Ascending aorta (tissue), 2 donors: ENCODE measurements around the gene TMEM235. TPM values are rescaled to one million over a fixed set of nuclear protein-coding genes. Genes with fewer than 3 reads are reported as not detected.

Experiments used
- DNase-seq, 2 donors: peaks; one replicate each; pipeline ENCODE4 v3.0.0-alpha.2; 2019; ENCODE audit warnings: low spot score in 2 of 2
- H3K27ac ChIP-seq, 2 donors: fragments of 200-600 bp; sonication (generic); one replicate each; pipeline ENCODE4 v1.5.1; 2016 to 2017; ENCODE audit warnings: mild to moderate bottlenecking in 1 of 2
- H3K27me3 ChIP-seq: fragments of 200-600 bp; sonication (generic); one replicate; pipeline ENCODE4 v1.5.1; 2017
- H3K36me3 ChIP-seq, 2 donors: fragments of 200-600 bp; sonication (generic); one replicate each; pipeline ENCODE4 v1.5.1; 2016
- H3K4me1 ChIP-seq, 2 donors: fragments of 200-600 bp; sonication (generic); one replicate each; pipeline ENCODE4 v1.5.1; 2016 to 2017; ENCODE audit warnings: mild to moderate bottlenecking in 1 of 2
- H3K4me3 ChIP-seq, 2 donors: fragments of 200-600 bp; sonication (generic); one replicate each; pipeline ENCODE4 v1.5.1; 2016 to 2017; ENCODE audit warnings: mild to moderate bottlenecking in 1 of 2
- H3K9me3 ChIP-seq, 2 donors: fragments of 200-600 bp; sonication (generic); one replicate each; pipeline ENCODE4 v1.5.1; 2016
- intact Hi-C: fragments of 100-400 bp; cut with DNase I; formaldehyde crosslinking; loops from one replicate; pipeline ENCODE4 v1.15.1; 2023
- total RNA-seq: library from RNA; depleted of rRNA; stranded (reverse); fragments of >200 nt; gene quantifications from one replicate; pipeline ENCODE4 v1.1.0, GENCODE V29; 2016
- TF ChIP-seq, protein P1 (sequence below), 3 experiments: fragments of 200-600 bp in 2 of 3; fragments of 450-650 bp in 1 of 3; sonication (generic) in 2 of 3; IDR thresholded peaks; one replicate each; pipeline ENCODE4 v1.5.1; 2016 to 2019; ENCODE audit warnings: antibody characterized with exemption in 3 of 3, mild to moderate bottlenecking in 1 of 3, moderate library complexity in 1 of 3

Gene TMEM235
- total RNA-seq, 1 donor from 2014 or later: not detected

GRCh38 chr17:78267253-78268073 is 36.0 kb downstream of the TMEM235 start:
- no peak for DNase-seq
- Histone ChIP-seq H3K27me3 (no peaks in the 10 kb centered on the region), H3K4me1 (no peaks in the 10 kb centered on the region), H3K4me3 (no peak overlapping the region), H3K9me3 (no peaks in the 10 kb centered on the region), H3K27ac (no peak overlapping the region), H3K36me3 (no peaks in the 10 kb centered on the region)
- intact Hi-C loops: no loop called here
- TF ChIP-seq, protein P1, sequence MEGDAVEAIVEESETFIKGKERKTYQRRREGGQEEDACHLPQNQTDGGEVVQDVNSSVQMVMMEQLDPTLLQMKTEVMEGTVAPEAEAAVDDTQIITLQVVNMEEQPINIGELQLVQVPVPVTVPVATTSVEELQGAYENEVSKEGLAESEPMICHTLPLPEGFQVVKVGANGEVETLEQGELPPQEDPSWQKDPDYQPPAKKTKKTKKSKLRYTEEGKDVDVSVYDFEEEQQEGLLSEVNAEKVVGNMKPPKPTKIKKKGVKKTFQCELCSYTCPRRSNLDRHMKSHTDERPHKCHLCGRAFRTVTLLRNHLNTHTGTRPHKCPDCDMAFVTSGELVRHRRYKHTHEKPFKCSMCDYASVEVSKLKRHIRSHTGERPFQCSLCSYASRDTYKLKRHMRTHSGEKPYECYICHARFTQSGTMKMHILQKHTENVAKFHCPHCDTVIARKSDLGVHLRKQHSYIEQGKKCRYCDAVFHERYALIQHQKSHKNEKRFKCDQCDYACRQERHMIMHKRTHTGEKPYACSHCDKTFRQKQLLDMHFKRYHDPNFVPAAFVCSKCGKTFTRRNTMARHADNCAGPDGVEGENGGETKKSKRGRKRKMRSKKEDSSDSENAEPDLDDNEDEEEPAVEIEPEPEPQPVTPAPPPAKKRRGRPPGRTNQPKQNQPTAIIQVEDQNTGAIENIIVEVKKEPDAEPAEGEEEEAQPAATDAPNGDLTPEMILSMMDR (IDR thresholded peaks at IDR 0.05): no peak

GRCh38 chr17:78268191-78268874 is 36.9 kb downstream of the TMEM235 start:
- no peak for DNase-seq
- Histone ChIP-seq H3K36me3 (no peaks in the 10 kb centered on the region), H3K4me1 (no peaks in the 10 kb centered on the region), H3K27ac (no peak overlapping the region), H3K4me3 (no peak overlapping the region), H3K27me3 (peaks cover 5% of the 10 kb centered on the region), H3K9me3 (no peaks in the 10 kb centered on the region)
- intact Hi-C loops: no loop called here
- TF ChIP-seq, protein P1 (IDR thresholded peaks at IDR 0.05): no peak

DNA sequence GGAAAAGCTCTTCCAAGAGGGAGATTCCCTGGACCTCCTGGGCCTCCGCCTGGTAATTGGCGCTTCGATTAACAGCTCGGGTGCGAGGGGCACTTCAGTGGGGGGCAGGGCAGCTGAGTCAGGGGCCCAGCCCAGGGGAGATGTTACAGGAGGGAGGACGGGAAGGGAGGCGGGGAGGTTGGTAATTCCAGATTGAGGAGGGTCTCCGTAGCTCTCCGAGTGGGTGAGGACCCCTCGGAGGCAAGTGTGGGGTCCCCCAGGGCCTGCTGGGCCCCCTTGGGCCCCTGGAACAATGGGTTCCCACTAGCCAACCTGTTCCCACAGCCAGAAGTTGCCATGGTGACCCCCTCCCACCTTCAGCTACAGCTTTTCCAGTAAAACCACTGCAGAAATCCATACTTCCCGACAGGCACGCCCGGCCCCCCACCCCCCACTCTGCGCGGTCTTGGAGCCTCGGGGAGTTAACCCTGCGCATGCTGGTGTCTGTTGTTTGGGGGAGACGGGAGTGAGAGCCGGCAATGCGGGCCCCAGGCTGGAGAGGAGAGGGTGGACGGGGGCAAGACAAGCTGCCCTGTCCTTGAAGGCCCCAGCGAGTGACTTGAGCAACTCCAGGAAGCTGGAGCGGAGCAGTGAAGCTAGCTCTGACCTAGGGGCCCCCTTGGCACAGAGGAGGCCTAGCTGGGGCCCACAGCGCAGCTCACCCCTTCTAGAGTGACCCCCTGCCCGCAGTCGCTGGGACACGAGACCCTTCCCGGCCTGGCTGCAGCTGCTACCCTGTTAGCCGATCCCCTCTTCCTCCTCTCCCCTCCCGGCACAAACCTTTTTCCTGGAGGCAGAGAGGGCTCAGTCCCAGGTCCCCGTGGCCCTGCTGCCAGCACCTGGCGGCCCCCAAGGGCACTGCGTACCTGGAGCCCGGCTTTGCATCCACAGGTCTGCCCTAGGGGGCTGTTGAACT is 37.8 kb downstream of the TMEM235 start:
- Histone ChIP-seq H3K4me3 (no peak overlapping the region), H3K36me3 (no peaks in the 10 kb centered on the region), H3K9me3 (no peaks in the 10 kb centered on the region), H3K27me3 (peaks cover 5% of the 10 kb centered on the region), H3K27ac (no peak overlapping the region), H3K4me1 (no peaks in the 10 kb centered on the region)
- DNase-seq: no peak
- intact Hi-C loops: no loop called here
- TF ChIP-seq, protein P1 (IDR thresholded peaks at IDR 0.05): no peak

- H3K27me3 ChIP-seq: peaks cover 5% of the 10 kb centered on the region
- H3K36me3 ChIP-seq: no peaks in the 10 kb centered on the region
- DNase-seq: no peak
- no peaks in the 10 kb centered on the region for H3K9me3 ChIP-seq
- no peak overlapping the region for H3K4me3 ChIP-seq
- TF ChIP-seq, protein P1 (IDR thresholded peaks at IDR 0.05): no peak
- no peaks in the 10 kb centered on the region for H3K4me1 ChIP-seq
- intact Hi-C loops: no loop called here
- H3K27ac ChIP-seq: no peak overlapping the region
Observed at GRCh38 chr17:78269955-78270381, 38.5 kb downstream of the TMEM235 start.

GRCh38 chr17:78271419-78272170 is 40.2 kb downstream of the TMEM235 start:
- peaks cover 5% of the 10 kb centered on the region for H3K27me3 ChIP-seq
- no peak overlapping the region for H3K4me3 ChIP-seq
- TF ChIP-seq, protein P1 (IDR thresholded peaks at IDR 0.05): no peak
- no peak for DNase-seq
- H3K36me3 ChIP-seq: no peaks in the 10 kb centered on the region
- intact Hi-C loops: no loop called here
- no peak overlapping the region for H3K27ac ChIP-seq
- H3K9me3 ChIP-seq: no peaks in the 10 kb centered on the region
- no peaks in the 10 kb centered on the region for H3K4me1 ChIP-seq
